MCF 10A (cell line): ENCODE results near the gene RBM38. TPM values are rescaled to one million over a fixed set of nuclear protein-coding genes. Genes with fewer than 3 reads are reported as not detected.

Experiments
- total RNA-seq: library from RNA; stranded (reverse); gene quantifications from 2 replicates; pipeline ENCODE4 v1.2.3, GENCODE V29; 2022

The RBM38 gene
- total RNA-seq, 1 experiment from 2014 or later = 5.1 TPM

Other genes with a start within 250 kb of the RBM38 start
- gene BMP7, start 124.8 kb upstream of the RBM38 start, total RNA-seq = not detected in 2 replicates
- not detected in 2 replicates for gene SPO11, start 61.6 kb upstream of the RBM38 start, total RNA-seq
- 46.7 and 60.3 TPM in 2 replicates for gene RAE1, start 40.1 kb upstream of the RBM38 start, total RNA-seq
- not detected in 2 replicates for gene CTCFL, start 133.7 kb downstream of the RBM38 start, total RNA-seq
- gene PCK1, start 169.7 kb downstream of the RBM38 start, total RNA-seq = not detected in 2 replicates
- not detected in 2 replicates for gene ZBP1, start 229.0 kb downstream of the RBM38 start, total RNA-seq